GM12892 (cell line): ENCODE results near the gene APBA2.

Source experiments
- POLR2A ChIP-seq: IDR thresholded peaks from 2 replicates; pipeline ENCODE4 v1.6.1; 2011; ENCODE audit warnings: low read depth, low read length, control low read depth
- POLR2AphosphoS5 ChIP-seq: IDR thresholded peaks from 2 replicates; pipeline ENCODE4 v1.6.1; 2011; ENCODE audit warnings: low read depth, low read length, control low read depth

- no peak for TF ChIP-seq POLR2A
- TF ChIP-seq POLR2AphosphoS5: no peak
These were observed 132.5 kb downstream of the APBA2 start for GRCh38 chr15:29018120-29018805.
